Measurements from ENCODE around the gene HK3.

HK3 gene

DNA sequence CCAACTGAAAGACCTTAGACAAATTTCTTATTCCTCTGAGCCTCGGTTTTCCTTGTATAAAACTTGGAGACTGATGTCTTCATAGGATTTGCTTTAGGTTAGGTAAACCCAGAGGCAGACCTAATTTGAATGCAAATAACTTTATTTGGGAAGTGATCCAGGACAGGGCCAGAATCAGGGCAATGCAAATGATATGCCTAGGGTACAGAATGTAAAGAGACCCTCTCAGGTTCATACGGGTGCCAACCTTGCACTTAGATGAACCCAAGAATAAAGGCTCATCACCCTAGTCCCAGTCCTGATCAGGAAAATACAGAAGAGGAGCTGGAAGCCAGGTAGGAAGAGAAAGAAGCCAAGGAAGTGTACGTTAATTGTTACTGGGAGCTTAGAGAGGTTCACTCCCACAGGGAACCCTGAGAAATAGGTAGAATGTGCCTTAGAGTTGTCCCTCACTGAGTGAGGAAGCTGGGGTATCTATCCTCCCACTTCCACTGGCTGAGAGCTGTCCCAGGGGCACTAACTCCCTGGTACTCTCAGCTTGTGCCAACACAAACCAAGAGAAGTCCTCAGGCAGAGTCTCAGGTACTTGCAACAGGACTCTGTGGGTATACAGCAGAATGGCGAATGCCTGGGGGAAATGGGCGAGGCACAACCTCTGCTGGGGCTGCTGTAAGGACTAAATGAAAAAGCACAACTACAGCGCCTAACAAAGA, 3.1 kb upstream of the HK3 start:
- no peak for DNase-seq (ENCODE audit: low read depth)

DNA sequence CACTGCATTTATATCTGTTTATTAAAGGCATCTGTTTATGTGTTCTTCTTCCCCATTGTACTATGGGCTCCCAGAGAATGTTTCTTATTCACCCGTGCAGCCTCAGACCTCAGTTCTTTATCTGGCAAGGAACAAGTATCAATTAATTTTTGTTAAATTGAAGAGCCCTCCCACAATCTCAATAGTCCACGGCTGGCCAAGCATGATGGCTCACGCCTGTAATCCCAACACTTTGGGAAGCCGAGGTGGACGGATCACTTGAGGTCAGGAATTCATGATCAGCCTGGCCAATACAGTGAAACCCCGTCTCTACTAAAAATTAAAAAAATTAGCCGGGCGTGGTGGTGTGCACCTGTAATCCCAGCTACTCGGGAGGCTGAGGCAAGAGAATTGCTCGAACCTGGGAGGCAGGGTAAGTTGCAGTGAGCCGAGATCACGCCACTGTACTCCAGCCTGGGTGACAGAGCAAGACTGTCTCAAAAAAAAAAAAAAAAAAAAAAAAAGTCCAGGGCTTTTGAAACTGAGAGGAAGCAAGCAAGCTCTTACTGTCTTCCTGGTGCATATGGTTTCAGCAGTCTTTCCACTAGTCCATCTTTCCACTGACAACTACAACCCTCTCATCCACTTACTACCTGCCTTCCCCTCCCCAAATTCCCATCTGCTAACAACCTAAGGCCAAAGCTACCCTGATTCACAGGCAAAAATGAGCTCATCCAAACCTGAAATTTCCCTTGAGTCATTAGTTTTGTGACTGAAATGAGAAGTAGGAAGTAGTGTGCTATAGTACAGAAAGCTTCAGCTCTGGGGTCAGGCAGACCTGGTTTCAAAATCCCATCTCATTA, 2.3 kb upstream of the HK3 start:
- no peak for DNase-seq (ENCODE audit: low read depth)

DNA sequence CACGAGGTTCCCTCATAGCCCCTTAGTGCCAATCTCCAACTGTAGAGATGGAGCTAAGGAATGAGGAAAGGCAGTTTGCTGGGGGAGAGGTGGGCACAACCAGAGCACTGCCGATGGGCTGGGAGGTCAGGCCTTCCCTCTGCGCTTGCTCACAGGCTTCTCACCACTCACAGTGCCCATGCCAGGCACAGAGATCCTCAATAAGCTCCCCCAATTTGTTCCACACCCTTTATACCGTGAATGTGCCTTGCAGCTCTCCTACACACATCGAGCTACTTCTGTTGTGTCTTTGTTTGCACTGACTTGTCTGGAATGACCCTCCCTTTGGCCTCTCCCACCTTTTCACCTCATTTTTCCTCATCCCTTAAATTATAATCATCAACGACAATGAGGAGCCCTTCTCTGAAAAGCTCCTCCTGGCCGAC, 1.6 kb upstream of the HK3 start:
- no peak for DNase-seq (ENCODE audit: low read depth)

DNA sequence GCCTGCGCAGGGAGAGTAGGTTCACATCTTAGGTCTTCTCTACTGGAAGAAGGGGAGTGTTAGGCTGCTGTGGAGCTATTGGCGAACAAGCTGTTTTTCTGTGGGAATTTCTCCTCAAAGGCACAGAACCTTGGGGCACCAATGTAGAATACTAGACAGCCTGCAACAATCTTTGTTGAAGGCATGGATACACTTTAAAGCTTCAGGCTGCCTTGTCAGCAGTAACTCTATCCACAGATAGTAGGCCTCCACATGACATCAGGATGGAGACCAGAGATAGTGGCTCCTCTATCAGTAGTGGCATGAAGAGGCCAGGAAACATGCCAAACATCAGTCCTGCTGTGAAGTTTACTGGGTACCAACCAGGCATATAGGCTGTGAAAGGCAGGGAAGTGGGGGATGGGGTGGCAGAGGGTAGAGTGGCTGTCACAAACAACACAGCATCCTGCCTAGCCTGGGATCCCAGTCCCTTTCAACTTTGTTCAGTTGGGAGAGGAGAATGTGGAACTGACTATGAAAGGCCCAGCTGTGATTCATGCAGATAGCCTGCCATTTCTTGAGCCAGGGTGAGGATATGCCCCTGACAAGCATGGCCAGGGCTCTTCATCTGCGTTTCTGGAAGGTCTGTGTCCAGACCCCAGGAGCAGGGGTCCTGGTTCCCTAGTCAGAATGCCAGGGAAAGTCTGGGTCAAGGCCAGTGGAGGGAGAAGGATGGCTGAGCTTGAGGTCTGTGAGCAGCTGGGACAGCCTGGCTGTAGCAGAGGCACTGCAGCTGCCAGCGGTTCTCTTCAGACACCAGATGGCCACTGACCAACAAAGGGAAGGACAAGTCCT, 1.0 kb upstream of the HK3 start:
- no peak for DNase-seq (ENCODE audit: low read depth)

DNA sequence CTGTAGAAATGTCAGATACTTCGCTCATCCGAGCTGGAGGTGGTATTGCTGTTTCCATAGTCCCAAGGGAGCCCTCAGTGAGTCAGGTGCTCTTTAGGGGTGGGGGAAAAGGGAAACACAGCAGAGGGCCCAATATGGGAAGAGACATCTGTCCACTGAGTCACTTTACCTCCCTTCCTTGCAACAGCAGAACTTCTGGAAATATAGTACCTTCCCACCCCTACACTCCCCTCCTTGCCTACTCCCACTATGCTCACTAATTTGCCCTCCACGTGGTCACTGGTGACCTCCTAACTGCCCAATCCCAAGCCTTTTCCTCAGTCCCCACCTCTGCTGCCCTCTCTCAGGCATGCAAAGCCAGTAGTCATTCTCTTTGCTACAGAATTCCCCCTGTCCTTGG, 1.9 kb downstream of the HK3 start:
- no peak for DNase-seq (ENCODE audit: low read depth)

DNA sequence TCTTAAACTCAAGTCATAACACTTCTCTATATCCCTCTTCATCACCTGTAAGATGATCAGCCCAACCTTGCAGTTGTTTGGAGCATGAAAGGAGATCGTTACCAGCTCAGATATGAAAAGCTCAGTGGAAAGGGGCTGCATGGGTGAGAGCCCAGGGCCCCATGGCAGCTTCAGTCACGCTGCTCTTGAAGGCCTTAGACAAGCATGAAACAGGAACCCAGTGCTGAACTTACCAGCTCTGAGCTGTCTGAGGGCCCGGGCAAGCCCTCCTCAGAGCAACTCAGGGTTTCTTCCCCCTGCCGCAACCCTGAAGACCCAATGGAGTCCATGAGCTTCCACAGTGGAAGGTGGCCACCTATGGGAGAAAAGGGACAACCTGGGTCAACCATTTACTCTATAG, 3.3 kb downstream of the HK3 start:
- DNase-seq (ENCODE audit: low read depth): no peak

DNA sequence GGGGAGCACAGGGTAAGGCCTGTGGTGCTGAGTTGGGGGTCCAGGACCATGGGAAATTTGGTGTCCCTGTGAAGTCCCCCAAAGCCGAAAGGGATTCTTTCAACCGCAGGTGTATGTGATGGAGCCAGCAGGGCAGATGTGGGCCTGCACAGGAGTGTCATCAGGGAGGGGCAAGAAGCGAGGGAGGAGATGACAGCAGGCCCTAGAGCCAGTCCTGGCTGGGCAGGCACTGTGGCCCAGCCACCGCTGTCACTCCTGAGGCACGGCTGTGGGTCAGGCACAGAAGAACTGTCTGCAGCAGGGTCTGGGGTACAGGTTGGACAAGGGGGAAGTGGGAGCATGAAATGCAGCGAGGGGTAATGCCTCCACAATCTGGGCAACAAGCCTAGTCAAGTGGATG, 4.8 kb downstream of the HK3 start:
- no peak for DNase-seq (ENCODE audit: low read depth)

DNA sequence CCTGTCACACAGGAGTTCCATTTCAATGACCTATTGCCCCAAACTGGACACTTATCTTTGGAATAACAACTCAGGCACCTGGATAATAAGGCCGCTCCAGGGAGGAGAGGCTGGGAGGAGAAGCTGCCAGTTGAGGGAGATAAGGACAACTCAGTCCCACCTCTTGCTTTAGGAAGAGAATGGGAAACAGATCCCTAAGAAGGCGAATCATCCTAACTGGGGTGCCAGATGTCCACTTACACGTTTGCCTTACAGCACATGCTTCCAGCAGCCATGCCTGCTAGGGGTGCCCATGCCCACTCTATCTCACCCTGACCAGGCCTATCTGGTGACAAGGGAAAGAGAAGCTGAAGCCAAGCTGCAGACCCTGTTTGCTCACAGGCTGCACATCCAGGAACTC, 6.5 kb downstream of the HK3 start:
- no peak for DNase-seq (ENCODE audit: low read depth)

DNA sequence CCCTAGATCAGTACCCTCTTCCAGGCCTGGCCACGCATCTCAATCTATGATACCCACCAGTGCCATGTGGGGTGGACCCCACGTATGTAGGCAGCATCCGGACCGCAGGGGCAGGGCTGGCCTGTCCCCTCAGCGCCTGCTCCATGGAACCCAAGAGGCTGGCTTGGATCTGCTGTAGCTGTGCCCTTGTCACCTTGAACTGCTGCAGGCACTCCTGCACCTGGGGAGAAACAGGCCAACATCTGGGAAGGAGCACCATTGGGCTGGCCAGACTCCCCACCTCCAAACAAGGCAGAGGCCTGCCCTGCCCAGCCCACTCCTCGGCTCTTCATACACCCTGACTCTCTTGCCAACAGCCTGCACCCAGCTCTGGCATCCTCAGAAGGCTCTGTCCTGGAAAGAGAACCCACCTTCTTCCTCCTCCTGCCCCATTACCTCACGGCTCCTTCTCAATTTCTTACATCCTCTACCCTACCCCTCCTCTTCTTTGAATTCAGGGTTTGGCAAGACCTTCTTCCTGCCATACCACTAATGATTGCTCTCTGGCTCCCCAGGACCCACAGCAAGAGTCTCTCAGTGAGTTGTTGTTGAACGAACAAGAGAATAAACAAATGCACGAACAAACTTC, 7.7 kb downstream of the HK3 start:
- DNase-seq (ENCODE audit: low read depth): no peak

DNA sequence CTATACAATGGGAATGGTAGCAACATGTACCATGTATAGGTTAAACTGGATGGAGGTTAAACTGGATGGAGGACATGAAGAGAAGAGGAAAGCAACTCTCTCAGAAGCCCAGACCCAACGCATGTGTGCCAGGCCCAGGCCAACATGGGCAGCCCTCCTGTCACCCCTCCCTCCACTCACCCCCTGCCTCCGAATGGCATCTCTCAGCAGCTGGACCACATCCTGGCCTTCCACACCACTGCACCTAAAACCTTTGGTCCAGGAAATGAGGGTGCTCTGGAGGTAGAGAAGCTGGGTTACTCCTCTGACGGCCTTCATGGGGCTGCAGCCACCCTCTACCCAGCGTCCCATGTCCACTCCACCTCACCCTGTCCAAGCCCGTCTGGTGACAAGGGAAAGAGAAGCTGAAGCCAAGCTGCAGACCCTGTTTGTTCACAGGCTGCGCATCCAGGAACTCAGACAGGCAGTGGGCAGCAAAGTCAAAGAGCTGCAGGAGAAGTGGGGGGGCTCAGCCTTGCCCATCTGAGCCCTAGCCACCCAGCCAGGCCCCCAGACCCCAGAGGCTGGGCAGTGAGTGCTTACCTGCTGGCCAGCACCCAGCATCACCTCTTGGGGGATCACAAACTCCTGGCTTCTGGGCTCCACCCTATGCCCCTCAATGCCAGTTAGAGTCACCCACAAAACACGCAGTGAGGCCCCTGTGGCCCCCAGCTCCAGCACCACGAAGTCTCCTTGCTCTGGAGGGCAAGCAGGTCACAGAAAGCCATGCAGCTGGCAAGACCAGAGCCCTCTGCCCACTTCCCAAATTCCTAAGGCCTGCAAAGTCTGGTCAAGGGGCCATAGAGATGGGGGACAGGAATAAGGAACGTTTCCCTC, 8.5 kb downstream of the HK3 start:
- no peak for DNase-seq (ENCODE audit: low read depth)

DNA sequence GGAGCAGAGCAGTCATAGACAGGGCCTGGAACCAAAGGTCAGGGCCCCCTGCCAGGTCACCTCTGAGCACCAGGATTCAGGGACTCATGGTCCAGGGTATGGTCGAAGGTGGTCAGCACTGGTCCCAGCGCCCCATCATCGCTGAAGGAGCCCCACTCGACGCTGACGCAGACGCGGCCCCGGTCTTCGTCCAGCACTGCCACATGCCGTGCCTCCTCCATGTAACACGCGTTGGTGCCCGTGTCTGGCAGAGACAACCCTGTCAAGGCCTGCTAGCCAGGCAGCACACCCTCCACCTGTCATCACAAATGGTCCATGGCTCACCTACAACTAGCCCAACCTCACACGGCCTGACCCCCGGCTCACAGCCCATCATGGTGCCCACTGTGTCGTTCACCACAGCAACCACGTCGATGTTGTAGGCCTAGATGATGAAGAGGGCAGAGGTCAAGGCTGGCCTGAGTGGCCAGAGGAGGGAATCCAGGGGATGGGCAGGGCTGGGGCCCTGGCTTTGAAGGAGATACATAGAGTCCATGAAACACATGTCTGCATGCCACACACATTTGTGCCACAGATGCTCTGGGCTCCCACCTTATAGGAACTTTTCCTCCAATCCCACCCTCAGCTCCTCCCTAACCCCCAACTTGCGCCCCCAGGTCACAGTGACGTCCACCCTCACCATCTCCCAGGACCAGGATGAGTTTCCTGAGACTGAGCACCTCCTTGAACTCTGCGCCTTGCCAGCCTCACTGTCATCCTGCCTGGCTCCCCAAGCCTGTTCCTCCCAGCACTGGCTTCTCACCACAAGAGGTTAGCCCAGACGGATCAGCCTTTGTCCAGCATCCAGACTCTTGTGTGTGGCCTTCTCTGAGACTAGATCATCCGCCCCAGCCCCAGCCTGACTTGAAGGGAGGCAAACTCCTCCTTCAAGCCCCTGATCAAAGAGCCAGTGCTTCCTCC, 9.5 kb downstream of the HK3 start:
- no peak for DNase-seq (ENCODE audit: low read depth)

DNA sequence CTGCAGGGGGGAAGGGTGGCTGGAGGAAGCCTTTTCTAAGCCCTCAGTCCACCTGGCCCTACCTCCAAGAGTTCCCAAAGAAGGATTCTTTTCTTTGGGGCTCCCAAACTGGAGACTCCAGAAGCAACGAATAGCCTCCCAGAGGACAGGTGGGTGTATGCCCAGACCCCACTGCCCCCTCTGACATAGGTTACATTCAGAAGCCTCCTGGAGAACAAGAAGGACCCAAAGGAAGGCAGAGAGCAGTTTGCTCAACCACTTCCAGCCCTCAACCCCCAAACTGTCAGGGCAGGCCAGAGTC, 10.3 kb downstream of the HK3 start:
- no peak for DNase-seq (ENCODE audit: low read depth)

DNA sequence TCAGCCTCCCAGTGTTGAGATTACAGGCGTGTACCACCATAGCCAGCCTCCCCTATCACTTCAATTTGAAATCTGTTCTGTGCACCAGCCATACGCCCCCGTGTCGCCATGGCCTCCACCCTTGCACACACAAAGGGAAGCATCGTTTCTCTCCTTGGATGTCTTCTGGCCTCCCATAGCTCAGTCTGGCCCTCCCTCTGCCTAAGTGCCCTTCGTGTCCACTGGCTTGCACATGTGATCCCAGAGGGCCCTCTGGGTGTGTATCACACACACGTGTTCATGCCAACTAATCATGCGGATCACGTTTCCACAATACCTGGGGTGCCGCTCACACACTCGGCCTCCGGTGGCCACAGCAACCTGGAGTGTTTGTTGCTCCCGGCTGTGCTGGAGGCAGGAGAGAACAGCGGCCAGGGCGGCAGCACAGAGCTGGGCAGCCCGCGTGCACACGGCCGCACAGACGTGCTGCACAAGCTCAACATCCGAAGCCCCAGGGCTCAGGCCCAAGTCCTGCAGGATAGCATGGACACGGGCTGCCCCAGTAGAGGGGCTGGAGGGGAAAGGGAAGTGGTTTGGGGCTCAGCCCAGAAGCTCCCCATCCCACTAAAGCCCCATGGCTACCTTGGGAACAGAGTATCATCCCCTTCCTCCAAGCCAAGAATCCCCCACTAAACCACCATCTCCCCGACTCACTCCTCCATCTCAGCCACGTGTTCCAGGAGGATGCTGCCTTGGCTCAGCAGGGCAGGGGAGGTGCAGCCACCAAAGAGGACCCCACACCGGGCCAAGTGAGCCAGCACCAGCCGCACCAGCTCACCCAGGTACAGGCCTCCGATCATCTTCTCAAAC, 10.9 kb downstream of the HK3 start:
- DNase-seq (ENCODE audit: low read depth): no peak

DNA sequence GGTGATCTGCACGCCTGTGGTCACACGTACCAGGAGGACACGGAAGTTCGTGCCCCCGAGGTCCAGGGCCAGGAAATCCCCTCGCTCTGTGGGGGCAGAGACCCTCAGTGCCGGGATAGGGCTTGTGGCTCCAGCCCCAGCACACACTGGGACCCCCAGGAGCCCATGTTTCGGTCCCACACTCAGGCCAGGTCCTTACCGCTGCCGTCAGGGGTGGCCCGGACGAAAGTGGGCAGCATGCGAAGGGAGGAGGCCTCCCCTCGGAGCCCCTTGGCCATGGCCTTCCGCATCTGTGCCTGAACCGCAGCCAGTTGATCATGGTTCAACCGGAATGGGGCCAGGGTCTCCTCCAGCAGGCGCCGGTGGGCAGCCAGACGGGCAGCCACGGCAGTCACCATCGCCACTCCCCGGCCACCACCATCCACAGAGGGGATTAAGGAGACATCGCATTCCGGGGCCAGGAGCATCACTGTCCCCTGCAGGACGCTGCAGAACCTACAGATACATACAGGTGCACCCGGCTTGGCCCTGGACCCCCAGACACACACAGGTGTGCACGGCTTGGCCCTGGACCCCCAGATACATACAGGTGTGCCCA, 11.8 kb downstream of the HK3 start:
- DNase-seq (ENCODE audit: low read depth): no peak

DNA sequence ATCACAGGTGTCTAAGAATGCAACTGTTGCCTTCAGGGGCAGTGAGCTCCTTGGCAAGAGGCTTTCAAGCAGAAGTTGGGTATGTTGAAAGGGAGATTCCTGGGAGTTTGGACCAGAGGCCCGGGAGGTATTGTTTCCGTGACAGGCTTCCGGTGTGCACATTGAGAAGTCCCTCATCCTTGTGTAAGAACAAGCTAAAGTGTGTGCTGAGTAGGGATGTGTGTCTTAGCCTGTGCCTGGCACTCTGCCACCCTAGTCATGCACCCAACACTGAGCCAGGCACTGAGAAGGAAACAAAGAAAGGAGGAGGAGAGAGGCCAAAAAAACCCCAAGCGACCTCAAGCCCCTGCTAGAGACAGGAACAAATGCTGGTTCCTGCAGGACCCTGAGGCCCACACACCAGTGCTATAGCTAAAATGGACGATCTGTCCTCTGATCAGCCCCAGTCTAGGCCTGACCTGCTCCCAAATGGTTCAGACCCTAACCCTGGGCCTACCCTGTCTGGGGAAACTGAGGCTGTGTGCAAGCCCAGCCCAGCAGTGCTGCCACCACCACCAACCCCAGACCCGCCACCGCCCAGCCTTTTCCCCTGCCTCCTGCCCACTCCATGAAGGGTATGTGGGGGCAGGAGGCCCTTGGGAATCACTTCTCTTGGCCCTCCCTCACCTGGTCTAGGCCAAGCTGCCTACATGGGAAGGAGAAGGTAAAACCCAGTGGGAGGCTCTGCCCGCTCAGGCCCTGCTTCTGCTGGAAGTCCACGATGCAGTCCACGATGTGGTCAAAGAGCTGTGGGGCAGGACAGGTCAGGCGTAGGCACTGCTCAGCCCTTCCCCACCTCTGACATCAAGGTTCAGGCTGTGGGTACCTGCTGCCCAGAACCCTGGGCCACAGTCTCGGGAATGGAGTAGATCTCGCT, 12.6 kb downstream of the HK3 start:
- no peak for DNase-seq (ENCODE audit: low read depth)

DNA sequence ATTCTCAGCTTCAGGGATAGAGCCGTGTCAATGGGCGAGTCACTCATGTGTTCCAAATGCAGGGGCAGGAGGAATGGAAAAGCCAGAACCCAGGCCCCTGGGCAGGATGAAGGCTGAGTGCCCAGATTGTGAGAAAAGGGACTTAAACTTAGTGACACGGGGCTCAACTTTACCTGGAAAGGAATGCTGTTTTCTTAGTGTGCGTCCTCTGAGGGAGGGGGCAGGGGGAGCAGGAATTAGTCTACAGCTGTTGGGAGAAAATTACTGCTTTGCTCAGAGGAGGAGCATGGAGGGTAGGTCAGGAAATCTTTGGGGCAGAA, 14.6 kb downstream of the HK3 start:
- DNase-seq (ENCODE audit: low read depth): no peak

DNA sequence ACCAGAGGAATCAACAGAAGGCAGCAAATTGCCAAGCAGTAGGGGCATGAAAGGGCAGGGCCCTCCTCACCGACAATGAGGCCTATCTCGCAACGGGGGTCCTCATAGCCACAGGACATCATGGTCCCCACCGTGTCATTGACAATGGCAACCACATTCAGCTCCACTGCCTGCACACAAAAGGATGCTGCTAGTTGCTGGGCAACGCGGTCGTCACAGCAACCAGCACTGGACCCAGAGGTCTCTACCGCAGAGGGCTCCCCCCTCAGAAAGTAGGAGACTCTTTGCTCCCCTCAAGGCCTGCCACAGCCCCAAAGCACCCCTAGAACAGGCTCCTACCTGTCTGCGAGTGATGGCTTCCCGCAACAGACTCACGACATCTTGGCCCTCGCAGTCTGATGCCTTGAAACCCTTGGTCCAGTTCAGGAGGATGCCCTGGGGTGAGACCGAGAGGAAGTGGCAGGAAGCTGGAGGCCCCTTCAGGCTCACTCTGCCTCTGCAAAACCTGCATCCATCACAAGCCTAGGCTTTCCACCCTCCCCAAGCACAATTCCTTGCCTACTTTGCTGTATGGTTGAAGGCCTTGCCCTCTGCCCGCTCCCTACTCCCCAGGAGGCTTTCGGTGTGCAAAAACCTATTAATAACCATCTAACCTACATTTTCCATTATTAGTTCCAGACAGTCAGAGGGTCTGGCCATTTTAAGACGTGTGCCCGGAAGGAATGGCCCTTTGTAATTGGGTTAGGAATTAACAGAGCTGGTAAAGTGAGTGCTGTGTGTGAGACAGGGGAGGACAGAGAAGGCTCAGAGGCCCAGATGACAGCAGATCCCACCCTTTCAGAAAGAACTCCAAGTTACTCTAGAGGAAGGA, 15.2 kb downstream of the HK3 start:
- DNase-seq (ENCODE audit: low read depth): no peak
